NCI-H2196 treated with DMSO at 0.1 percent for 48 hours (cell line): ENCODE measurements around the gene WLS.

Experiments used
- DNase-seq: peaks from one replicate; lab custom pipeline; 2025; ENCODE audit not compliant: unreplicated experiment; lab: John Stamatoyannopoulos, UW

Gene WLS

DNA sequence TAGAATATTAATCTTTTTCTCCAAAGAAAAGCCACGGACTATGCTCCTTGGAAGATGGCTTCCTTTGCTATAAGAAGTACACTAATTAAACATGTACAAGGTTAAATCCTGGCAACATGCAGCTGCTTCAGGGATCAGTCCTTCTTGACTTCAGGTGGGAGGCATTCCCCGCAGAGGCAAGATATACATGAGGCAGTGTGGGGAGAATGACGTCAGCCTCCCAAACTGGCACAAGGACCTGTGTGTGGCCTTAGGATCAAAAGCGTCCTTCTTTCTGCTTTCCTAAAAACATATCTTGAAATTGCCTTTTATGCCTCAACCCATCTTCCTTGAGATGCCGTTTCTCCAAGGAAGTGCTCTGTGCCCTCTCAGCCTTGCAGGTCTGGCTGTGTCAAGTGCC is 90.3 kb downstream of the WLS start:
- no peak for DNase-seq

DNA sequence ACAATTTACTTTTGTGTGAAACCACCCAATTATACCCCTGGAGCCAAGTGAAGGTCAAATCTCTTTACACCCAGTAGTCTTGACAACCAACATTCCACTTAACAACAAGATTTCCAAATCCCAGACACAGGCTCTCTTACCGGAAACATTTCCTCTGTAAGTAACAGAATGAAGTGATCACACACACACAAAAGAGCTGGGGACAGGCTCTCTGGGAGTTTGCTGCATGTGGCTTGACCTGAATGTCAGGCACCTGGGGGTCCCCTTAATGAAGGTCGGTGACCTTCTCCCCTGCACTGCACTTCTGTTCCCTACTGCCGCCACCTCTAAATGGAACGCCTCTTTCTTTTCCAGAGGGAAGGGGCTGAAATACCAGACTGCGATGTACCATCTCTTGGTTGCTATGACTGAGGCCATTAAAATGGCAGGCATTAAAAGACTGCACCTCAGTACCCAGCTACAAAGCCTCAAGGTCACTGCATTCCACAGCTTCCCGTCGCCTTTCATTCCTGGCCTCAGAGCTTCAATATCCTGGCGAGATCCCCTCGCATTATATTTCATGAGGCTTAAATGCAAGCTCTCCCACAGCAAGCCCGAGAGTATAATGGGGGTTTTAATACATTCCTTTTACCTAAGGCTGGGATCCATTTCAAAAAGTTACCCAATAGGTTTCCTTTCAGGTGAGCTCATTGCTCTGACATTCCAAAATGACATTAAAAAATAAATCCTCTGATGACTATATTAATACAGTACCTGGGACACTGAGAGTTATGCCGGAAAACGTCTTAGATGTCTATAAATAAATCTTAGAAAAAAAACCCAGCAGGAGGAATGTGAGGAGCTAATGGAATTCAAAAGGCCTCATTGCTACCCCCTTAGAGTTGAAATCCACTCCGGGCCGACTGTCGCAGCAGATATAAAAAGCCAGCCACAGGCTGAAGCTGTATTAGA is 91.0 kb downstream of the WLS start:
- DNase-seq = no peak

DNA sequence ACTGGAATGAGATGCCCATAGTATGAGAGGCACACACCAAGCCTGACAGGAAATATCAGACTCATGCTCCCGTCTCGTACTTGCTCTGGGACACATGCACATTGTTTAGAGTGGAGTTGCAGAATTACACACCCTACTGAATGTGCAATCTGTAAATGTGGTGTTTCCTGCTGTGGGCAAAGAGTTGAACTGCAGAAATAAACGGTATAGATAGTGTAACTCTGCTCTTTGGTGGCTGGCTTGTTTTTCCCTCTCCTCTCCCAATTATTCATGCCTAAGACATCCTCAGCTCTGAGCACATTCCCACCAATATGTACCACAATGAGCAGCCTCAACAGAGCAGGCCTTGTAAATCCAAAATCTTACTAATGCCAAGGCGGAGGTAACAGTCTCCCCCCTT is 91.8 kb downstream of the WLS start:
- DNase-seq = no peak

DNA sequence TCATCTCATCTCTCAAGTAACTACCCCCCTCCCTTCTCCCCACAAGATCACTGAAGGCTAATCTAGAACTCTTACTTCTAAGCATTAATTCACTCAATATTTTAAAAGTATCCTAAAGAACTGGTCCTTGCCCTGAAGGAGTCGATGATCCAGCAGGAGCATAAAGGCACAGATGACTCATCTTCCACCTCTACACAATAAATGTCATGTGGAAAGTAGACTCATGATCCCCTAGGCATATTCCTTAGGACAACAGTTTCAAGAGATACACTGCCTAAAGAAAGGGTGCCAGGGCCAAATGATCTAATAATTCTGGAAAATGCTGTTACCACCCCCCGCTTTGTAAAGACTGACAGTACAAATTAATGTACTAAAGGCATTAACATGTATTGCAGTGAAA is 96.1 kb downstream of the WLS start:
- no peak for DNase-seq

DNA sequence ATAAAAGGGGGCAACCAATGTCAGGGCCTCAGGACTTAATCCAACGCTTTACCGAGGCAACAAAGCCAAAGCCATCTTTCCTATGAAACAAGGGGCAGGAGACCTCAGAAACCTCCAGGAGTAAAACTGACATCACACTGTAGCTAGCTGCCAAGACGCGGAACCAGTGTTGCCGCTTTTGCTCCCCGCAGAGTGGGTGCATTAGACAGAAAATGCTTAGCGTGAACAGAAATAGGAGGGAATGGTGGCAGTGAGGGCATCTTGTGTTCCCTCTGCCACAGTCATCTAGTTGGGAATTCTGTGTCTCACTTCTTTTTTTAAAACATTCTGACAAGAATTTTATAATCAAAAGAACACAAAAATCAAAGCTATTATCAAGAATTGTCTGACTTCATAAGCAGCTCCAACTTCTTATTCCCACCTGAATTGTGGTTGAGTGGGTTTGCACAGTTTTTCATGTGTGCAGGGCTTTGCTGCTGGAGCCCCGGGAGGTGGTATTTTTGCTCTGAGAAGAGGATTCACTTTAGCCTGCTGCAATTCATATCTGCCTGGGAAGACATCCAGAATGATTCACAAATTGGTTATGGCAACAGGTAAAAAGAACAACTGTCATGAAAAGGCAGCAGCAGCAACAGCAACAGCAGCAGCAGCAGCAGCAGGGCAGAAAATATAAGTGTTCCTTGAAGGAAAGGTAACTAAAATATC is 99.7 kb downstream of the WLS start:
- DNase-seq = no peak

DNA sequence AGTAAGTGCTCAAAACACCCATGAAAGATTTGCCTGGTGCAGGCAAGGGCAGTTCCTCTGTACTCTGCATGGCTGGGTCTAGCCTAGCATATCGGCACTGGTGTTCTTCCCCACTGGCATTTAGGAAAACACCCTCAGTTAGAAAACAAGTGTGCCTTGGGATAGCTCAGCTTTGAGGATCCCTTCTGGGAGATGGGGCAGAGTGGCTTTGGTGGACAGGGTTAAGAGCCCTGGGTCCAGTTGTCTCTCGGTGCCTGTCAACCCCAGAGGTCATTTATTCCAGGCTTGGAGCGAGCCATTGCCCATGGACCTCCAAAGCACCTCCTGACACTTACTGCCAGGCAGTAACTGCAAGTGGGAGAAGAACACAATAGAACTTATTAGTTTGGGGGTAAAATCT is 101.1 kb downstream of the WLS start:
- no peak for DNase-seq

DNA sequence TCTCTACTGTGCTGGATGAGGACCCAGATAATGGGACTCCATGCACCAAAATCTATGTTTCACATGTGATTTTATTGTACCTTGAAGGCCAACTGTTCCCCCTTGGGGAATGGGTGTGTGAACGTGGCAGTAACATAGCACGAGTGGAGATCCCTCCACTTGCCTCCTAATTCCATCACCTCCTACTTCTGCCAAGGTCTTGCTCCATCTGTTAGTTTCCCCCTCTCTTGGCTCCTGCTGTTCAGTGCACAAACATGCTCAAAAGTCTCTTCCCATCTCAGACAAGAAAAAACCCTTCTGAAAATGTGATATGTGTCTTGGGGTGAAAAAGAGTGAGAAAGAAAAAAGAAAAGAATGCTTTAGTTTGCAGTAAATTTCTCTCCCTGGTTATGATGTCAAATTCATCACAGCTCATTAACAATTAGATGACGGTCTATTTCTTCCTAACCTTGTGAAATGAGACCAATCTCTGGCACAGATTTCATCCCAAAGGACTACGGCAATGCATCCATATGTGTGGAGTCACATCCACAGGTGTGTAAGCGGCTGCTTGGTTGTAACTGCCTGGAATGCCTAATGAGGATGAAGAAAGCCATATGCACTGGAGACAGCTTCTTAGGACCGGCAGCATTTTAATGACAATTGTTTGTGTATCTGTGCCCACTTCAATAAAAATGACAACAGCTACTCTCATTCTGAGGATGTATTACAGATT is 102.6 kb downstream of the WLS start:
- no peak for DNase-seq

DNA sequence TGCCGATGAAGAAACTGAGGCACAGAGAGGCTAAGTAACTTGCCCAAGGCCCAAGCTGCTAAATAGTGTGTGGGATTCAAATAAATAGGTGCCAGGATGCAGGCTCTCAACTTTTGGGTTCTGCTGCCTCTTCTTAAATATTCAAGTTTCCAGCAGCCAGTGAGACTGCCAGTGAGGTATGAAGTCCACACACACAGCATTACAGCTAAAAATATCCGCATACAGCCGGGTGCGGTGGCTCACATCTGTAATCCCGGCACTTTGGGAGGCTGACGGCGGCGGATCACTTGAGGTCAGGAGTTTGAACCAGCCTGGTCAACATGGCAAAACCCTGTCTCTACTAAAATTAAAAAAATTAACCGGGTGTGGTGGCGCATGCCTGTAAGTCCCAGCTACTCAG is 103.5 kb downstream of the WLS start:
- DNase-seq = no peak

DNA sequence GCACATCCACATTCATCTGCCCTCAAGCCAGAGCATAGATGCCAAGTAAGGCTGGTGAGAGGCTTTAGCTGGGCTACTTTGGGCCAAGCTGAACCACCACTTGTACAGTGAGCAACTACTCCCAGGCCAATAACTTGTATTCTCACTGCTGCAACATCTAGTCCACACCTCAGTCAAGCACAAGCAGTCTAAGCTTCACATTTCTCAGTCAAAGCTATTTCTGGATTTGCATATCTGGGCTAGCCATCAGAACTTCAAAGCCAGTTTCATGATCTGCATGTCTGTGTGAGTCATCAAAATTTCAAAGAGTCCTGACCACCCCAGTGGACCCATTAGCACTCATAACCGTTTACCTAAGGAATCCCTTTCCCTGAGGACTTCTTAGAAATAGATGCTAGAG is 104.2 kb downstream of the WLS start:
- DNase-seq = no peak

DNA sequence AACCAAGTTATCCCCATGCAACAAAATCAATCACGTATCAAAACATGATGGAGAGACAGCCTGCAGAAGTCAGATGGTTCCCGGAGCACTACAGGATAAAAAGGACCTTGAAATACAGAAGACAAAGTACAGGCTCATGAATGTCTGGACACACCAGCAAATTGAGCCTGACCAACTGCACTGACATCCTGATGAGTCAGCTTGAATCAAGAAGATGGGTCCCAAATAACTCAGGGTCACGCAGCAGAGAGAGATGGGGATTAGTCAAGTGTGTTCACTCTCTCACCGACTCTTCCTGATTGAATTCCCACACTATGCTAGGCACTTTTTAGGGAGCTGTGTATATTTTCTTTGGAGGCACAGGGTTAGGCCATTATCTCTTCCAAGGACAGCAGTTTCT is 110.8 kb downstream of the WLS start:
- DNase-seq = no peak

DNA sequence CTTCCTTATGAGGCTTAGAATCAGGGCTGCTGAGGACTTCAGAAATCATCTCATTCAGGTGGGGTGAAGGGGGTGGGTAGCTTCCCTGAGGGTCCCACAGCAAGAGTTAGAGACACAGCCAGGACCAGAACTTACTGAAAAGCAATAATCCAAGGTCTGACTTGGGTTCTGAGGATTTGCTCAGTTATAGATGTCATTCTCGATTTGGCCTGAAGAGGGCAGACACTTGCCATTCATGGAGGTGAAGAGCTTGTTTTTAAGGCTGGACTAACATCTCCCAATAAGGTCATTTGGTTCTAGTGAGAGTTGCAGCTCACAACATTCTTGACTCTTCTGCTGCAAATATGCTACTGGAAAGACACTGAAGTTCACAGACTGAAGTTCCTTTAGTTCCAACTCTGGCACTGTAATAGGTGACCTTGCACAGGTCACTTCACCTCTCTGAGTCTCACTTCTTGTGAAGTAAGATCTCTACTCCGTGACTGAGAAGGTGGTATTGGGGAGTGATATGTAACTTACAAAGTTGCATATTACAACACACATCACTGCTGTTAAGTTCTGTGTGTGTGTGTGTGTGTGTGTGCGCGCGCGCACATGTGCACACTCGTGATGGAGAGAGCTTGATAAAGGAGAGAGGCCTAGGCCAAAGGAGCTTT is 112.1 kb downstream of the WLS start:
- peak; percentile 29 for DNase-seq

DNA sequence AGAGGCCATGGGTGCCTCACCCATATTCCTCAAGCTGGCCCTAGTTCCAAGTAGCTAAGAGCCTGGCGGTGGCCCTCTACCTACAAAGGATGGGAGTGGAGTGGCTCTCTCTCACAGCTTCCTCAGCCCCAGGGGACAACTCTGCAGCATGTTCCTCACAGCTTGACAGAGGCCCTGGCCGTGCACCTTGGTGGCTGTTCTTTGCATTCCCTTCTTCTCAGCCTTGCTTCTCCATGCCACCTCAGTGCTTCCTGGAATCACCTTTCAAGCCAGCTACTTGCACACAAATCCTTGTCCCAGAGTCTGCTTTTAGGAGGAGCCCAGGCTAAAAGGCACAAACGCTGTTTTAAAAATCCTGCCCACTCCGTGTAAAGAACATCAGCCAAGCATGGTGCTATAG is 112.9 kb downstream of the WLS start:
- DNase-seq = no peak

DNA sequence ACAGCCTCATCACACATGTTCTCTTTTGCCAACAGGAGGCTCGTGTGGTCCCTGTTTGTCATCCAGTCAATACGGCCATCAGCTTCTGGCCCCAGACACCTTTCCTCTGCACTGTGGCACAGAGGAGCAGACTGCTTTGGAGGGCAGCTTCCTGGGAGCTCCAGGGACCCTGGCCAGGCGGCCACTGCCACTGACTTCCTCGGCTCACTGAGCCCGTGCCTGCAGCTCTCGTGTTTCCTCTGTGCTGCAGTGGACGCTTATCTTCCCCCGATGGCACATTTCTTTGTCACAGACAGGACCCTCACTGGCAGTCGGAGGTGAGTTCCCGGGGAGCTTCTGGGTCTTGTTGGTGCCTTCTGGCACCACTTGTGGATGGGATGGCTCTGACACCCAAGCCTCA is 114.9 kb downstream of the WLS start:
- no peak for DNase-seq

DNA sequence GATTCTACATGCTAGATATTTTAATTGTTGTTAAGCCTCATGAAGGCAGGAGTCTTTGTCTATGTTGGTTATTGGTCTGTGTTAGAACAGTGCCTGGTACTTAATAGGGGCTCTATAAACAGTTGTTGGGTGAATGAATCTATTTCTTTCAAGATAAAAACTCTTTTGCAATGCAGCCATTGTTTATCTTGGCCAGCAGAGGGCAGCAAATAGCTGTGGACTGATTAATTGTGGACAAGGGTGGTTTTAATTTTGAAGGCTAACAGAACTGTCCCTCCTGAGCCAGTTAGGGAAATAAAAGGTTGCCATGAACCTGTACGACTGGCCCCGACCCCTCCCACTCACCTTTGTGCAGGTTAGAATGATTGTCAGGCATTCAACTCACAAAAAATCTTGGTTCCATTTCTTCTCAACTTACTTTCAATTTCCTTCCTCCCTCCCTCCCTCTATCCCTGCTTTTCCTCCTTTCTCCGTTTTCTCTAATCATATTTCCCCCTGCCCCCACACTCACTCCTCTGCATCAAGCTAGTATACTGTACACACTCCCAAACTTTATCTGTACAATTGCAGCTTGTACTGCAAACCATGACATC is 115.6 kb downstream of the WLS start:
- peak; percentile 26 for DNase-seq

DNA sequence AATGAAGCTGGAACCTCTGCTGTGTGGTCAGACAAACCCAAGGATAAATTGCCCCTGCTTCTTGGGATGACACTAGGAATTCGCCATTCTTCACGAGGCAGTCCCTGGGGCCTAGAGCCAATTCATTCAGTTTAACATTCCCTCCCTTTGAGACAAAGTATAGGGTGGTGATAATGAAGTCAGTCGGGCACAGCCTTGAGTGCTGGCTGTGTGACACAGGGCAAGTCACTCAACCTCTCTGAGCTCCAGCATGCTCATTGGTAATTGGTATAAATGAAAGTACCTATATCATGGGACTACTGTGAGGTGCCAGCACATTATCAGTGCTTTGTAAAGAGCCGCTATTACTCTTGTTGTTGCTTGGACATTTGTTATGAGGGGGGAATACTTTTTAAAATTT is 117.0 kb downstream of the WLS start:
- DNase-seq = no peak

DNA sequence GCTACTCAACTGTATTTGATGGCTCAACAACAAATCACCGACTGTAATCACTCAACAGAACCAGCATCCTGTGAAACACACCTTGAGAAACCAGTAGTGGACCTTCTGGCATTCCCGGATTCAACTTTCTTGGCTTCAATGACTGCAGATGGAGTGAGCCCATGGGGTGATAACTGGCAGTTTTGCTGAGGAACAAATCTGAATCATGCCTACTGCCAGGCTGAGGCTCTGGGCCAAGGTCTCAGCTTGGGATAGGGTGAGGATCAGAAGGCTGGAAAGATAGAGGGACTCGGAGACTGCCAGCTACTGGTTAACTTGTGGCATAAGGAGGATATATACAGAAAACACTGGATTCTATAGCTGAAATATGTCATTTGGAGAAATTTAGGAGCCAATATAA is 118.4 kb downstream of the WLS start:
- DNase-seq = no peak

DNA sequence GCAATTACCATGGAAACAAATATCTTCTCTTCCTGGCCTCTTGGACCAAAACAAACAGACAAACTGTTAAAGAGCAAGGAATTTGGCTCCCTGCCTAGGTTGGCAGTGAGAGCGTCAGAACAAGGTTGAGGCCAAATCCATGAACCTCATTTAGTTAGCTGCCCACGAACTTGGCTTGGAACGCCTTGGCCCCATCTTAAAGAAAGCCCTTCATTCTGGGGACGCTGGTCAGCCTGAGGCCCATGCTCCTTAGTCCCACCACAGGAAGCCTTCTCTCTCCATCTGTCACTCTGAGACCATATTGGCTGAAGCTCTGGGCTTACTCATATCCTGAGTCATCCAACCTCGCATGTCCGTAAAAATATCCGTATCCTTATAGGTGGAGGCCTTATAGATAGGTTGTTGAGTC is 119.5 kb downstream of the WLS start:
- DNase-seq = peak; percentile 10

DNA sequence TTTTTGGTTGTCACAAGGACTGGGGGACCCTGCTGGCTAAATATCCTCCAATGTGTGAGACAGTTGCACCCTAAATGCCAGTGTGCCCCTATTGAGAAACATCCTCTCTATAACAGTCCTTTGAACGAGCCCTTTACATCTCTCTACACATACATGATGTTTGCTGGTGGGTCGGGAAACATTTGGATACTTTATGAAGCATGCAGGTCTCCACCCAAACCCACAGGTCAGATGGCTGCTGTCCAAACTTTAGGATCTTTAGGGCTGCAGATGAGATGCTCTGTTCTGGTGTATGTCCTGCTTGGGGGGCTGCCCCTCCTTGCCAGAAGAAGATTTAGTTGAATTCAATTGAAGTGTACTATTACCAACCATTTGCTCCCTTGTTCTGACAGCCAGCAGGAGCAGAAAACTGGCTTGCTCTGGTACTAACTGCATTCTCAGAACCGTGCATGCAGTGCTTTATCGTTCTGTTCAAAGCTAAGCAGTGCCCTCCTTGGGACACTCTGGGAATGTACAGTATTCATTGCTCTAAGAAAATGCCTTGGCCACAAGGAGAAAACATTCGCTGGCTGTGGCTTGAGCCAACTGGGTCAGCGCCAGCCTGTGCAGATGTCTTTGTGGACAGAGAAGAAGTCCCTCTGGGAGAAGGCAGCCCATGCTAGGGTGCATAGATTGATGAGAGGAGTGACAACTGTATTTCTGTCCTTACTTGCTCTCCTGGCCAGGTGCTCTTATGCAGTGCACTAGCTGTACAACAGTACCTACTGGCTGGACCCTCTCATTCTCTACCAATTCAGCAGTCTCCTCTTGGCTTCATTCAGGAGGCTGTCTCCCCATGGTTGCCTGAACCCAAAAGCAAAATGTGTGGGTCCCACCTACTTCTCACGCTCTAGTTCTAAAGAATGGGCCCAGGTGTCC is 120.5 kb downstream of the WLS start:
- peak; percentile 31 for DNase-seq

DNA sequence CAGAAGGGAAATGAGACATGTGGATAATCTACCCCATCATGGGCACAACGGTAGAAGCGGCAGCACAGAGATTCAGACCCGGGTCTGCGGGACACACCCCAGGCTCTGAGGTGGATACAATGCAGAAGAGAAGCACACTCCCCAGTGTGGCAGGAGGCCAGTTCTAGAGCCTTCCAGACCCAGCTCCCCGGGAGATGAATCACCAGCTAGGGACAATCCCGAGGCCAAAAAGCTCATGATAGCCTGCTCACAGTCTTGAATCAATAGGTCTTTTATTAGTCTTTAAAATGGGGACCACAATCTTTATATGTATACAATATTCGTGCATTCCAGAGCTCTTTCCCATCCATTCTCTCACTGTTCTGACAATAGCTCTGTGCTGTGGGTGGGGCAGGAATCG is 124.6 kb downstream of the WLS start:
- no peak for DNase-seq
